Vagina (tissue), 2 donors: Measurements from ENCODE around the gene MTHFD1L. TPM values are rescaled to one million over a fixed set of nuclear protein-coding genes. Genes with fewer than 3 reads are reported as not detected.
A peak's percentile ranks its signal among the peaks of the same experiment; 100 is the strongest.
"Not testable (repeated sequence)": the region's sequence is repeated elsewhere in the genome, so short reads cannot be mapped to it uniquely, and the experiment has no call there.

Source experiments
- DNase-seq, 2 donors: peaks; one replicate each; pipeline ENCODE4 v3.0.0-alpha.2; 2017; ENCODE audit errors: extremely low spot score in 2 of 2
- H3K27ac ChIP-seq: fragments of 200-600 bp; sonication (generic); one replicate; pipeline ENCODE4 v1.5.1; 2019
- H3K27me3 ChIP-seq: fragments of 200-600 bp; sonication (generic); one replicate; pipeline ENCODE4 v1.5.1; 2019
- H3K36me3 ChIP-seq, 2 donors: fragments of 200-600 bp; sonication (generic); one replicate each; pipeline ENCODE4 v1.5.1; 2017 to 2019
- H3K4me1 ChIP-seq: fragments of 200-600 bp; sonication (generic); one replicate; pipeline ENCODE4 v1.5.1; 2019
- H3K4me3 ChIP-seq, 2 donors: fragments of 200-600 bp; sonication (generic); 1 replicate in 1 of 2; 2 replicates in 1 of 2; pipeline ENCODE4 v1.5.1; 2016 to 2019
- H3K9me3 ChIP-seq: fragments of 200-600 bp; sonication (generic); one replicate; pipeline ENCODE4 v1.5.1; 2019
- POLR2A ChIP-seq, 2 donors: fragments of 450-650 bp; IDR thresholded peaks; one replicate each; pipeline ENCODE4 v1.6.1; 2017; ENCODE audit warnings: antibody characterized with exemption in 2 of 2, mild to moderate bottlenecking in 2 of 2, moderate library complexity in 2 of 2
- POLR2AphosphoS5 ChIP-seq, 2 donors: sonication (generic); formaldehyde crosslinking; IDR thresholded peaks; one replicate each; pipeline ENCODE4 v1.9.0; 2017; ENCODE audit warnings: antibody characterized with exemption in 2 of 2, mild to moderate bottlenecking in 2 of 2, low read depth in 1 of 2; ENCODE audit not compliant: insufficient read depth in 1 of 2
- intact Hi-C: fragments of 100-400 bp; cut with DNase I; formaldehyde crosslinking; loops from one replicate; pipeline ENCODE4 v1.15.1; 2023
- total RNA-seq: library from RNA; depleted of rRNA; stranded (reverse); fragments of >200 nt; gene quantifications from one replicate; pipeline ENCODE4 v1.2.3, GENCODE V29; 2016
- TF ChIP-seq, protein P1 (sequence below), 3 experiments: fragments of 450-650 bp in 2 of 3; fragments of 200-600 bp in 1 of 3; sonication (generic) in 1 of 3; IDR thresholded peaks; one replicate each; pipeline ENCODE4 v1.5.1; 2017 to 2019; ENCODE audit warnings: antibody characterized with exemption in 3 of 3, mild to moderate bottlenecking in 2 of 3, moderate library complexity in 2 of 3

MTHFD1L gene
- total RNA-seq, result 2.7 TPM

DNA sequence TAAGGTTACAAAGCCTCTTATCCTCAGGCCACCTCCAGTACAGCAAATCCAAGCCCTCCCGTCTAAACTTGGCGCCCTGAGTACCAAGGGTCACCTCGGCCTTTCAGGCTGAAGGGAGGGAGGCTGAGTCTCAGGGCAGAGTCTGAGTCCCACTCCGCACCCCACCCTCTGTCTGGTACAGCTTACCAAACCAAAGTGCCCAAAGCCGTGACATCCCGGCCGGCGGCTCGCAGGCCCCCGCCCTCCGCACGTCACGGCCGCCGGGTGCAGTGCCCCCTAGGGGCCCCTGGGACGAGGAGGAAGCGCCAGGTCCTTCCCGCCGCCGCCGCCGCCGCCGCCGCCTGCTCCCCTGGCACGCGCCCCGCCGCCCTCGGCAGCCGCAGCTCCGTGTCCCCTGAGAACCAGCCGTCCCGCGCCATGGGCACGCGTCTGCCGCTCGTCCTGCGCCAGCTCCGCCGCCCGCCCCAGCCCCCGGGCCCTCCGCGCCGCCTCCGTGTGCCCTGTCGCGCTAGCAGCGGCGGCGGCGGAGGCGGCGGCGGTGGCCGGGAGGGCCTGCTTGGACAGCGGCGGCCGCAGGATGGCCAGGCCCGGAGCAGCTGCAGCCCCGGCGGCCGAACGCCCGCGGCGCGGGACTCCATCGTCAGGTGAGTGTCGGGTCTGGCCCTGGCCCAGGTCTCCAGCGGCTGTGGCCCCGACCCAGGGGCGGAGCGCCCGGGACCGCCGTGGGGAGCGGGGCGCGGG is at the start of gene MTHFD1L:
Gene MTHFD1L, plus strand, starts transcription at position 297 of the 741 bp plus-strand sequence. Its CDS starts 121 bp downstream, at position 418.
- H3K36me3 ChIP-seq, result no peaks in the 10 kb centered on the region
- no peaks in the 10 kb centered on the region for H3K9me3 ChIP-seq
- H3K27ac ChIP-seq, result peak within 1 kb of the TSS; percentile 83
- intact Hi-C loops, result no loop called here
- H3K4me1 ChIP-seq, result no peaks in the 10 kb centered on the region
- DNase-seq, result no peak
- TF ChIP-seq POLR2AphosphoS5 (IDR thresholded peaks at IDR 0.05; ENCODE audit: insufficient read depth in 1 of 2, low read depth in 1 of 2) (no peak), POLR2A (IDR thresholded peaks at IDR 0.05) (peak in 1 of 2 donors; percentile 14)
- TF ChIP-seq, protein P1, sequence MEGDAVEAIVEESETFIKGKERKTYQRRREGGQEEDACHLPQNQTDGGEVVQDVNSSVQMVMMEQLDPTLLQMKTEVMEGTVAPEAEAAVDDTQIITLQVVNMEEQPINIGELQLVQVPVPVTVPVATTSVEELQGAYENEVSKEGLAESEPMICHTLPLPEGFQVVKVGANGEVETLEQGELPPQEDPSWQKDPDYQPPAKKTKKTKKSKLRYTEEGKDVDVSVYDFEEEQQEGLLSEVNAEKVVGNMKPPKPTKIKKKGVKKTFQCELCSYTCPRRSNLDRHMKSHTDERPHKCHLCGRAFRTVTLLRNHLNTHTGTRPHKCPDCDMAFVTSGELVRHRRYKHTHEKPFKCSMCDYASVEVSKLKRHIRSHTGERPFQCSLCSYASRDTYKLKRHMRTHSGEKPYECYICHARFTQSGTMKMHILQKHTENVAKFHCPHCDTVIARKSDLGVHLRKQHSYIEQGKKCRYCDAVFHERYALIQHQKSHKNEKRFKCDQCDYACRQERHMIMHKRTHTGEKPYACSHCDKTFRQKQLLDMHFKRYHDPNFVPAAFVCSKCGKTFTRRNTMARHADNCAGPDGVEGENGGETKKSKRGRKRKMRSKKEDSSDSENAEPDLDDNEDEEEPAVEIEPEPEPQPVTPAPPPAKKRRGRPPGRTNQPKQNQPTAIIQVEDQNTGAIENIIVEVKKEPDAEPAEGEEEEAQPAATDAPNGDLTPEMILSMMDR (IDR thresholded peaks at IDR 0.05), result no peak
- H3K27me3 ChIP-seq, result no peaks in the 10 kb centered on the region
- H3K4me3 ChIP-seq, result peak within 1 kb of the TSS; percentile 60 to 89

DNA sequence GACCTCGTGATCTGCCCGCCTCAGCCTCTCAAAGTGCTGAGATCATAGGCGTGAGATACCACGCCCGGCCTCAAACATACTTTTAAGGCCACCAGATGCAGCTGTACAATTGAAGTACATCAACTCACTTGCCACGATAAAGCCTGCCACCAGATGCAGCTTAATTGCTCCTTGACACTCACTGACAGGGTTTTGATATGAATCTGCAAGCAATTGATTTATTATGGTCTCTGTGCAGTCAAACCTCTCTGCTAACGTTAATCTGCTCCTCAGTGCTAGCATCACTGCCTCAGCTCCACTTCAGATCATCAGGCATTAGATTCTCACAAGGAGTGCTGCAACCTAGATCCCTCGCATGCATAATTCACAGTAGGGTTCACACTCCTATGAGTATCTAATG is 48.9 kb upstream of the MTHFD1L start:
- H3K4me3 ChIP-seq, H3K9me3 ChIP-seq, intact Hi-C loops, H3K27me3 ChIP-seq, H3K4me1 ChIP-seq, H3K27ac ChIP-seq, DNase-seq: not testable (repeated sequence)
- H3K36me3 ChIP-seq, result peaks cover 0 to 18% of the 10 kb centered on the region in 2 donors

DNA sequence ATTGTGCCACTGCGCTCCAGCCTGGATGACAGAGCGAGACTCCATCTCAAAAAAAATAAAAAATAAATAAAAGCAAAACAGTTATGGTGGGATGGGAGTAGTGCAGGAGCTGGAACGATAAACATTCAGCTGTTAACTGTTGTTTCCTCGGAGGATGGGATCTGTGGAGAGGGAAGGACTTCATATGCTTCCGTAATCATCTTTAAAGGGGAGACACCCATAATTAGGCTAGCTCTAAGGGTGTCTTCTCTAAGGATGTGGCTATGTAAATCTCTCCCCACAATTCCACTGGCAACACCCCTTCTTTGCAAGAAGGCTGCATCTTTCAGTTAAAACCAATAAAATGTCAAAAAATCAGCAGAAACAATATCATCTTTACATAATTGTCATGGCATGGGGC is 42.6 kb upstream of the MTHFD1L start:
- Histone ChIP-seq H3K36me3 (peaks cover 0 to 18% of the 10 kb centered on the region in 2 donors), H3K27me3 (no peaks in the 10 kb centered on the region), H3K9me3 (no peaks in the 10 kb centered on the region), H3K27ac (no peak overlapping the region), H3K4me1 (no peaks in the 10 kb centered on the region), H3K4me3 (no peak overlapping the region)
- DNase-seq, result no peak
- intact Hi-C loops, result no loop called here
- TF ChIP-seq, protein P1 (IDR thresholded peaks at IDR 0.05), result no peak
- TF ChIP-seq POLR2A (IDR thresholded peaks at IDR 0.05) (no peak), POLR2AphosphoS5 (IDR thresholded peaks at IDR 0.05; ENCODE audit: insufficient read depth in 1 of 2, low read depth in 1 of 2) (no peak)

DNA sequence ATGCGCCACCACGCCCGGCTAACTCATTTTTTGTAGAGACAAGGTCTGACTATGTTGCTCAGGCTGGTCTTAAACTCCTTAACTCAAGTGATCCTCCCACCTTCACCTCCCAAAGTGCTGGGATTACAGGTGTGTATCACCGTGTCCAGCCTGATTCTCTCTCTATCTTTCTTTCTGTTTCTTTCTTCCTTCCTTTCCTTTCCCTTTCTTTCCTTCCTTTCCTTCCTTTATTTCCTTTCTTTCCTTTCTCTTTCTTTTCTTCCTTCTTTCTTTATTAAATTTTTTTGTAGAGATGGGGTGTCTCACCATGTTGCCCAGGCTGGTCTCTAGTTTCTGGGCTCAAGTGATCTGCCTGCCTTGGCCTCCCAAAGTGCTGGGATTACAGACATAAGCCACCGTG is 38.7 kb upstream of the MTHFD1L start:
- no peak overlapping the region for H3K4me3 ChIP-seq
- intact Hi-C loops, result no loop called here
- no peaks in the 10 kb centered on the region for H3K36me3 ChIP-seq
- no peak overlapping the region for H3K27ac ChIP-seq
- no peaks in the 10 kb centered on the region for H3K9me3 ChIP-seq
- H3K4me1 ChIP-seq, result no peaks in the 10 kb centered on the region
- TF ChIP-seq POLR2A (IDR thresholded peaks at IDR 0.05) (no peak), POLR2AphosphoS5 (IDR thresholded peaks at IDR 0.05; ENCODE audit: insufficient read depth in 1 of 2, low read depth in 1 of 2) (no peak)
- TF ChIP-seq, protein P1 (IDR thresholded peaks at IDR 0.05), result no peak
- DNase-seq, result no peak
- H3K27me3 ChIP-seq, result no peaks in the 10 kb centered on the region

DNA sequence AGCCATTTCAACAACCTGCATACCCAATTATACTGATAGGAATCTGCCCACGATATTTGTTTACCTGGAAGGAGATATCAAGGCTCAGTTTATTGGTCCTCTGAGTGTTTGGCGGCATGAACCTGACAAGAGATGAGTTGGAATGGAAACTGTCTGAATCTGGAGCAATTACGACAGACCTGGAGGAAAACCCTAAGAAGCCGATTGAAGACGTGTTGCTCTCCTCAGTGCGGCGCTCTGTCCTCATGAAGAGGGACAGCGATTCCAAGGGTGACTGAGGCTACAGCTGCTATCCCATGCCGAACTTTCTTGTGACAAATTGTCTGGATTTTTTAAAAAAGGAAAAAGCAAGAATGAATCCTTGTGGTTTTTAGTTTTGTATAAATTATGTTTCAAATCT is 37.4 kb upstream of the MTHFD1L start:
- H3K27me3 ChIP-seq, H3K4me3 ChIP-seq, H3K4me1 ChIP-seq, H3K27ac ChIP-seq, intact Hi-C loops, H3K36me3 ChIP-seq, DNase-seq, H3K9me3 ChIP-seq: not testable (repeated sequence)

DNA sequence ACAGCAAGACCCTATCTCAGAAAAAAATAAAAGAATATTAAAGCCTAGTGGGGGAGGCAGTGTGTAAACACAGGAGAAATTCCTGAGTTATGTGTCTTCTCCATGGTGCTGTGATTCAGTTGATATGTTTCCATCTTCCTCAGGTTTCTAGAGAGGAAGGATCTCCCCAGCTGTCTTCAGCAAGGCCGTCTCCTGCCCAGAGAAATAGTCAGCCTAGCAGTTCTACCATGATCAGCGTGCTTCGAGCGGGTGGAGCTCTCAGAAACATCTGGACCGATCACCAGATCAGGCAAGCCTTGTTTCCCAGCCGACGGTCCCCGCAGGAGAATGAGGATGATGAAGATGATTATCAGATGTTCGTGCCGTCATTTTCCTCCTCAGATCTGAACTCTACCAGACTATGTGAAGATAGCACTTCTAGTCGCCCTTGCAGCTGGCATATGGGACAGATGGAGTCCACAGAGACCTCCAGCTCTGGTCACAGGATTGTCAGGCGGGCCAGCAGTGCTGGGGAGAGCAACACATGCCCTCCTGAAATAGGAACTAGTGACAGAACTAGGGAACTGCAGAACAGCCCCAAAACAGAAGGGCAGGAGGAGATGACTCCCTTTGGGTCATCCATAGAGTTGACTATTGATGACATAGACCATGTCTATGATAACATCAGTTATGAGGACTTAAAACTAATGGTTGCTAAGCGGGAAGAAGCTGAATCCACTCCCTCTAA is 34.9 kb upstream of the MTHFD1L start:
- Histone ChIP-seq H3K36me3 (no peaks in the 10 kb centered on the region), H3K4me1 (no peaks in the 10 kb centered on the region), H3K9me3 (no peaks in the 10 kb centered on the region), H3K4me3 (no peak overlapping the region), H3K27me3 (no peaks in the 10 kb centered on the region), H3K27ac (no peak overlapping the region)
- intact Hi-C loops, result no loop called here
- no peak for DNase-seq
- TF ChIP-seq POLR2AphosphoS5 (IDR thresholded peaks at IDR 0.05; ENCODE audit: insufficient read depth in 1 of 2, low read depth in 1 of 2) (no peak), POLR2A (IDR thresholded peaks at IDR 0.05) (no peak)
- TF ChIP-seq, protein P1 (IDR thresholded peaks at IDR 0.05), result no peak
